Measurements from ENCODE around the gene ZNF512B. TPM values are rescaled to one million over a fixed set of nuclear protein-coding genes. Genes with fewer than 3 reads are reported as not detected.

ZNF512B gene
- total RNA-seq, 1 experiment from 2014 or later = 20.8 TPM

- Histone ChIP-seq H3K27me3 (no peaks in the 10 kb centered on the region), H3K9me3 (no peaks in the 10 kb centered on the region), H3K36me3 (peaks cover 51% of the 10 kb centered on the region), H3K4me3 (peak overlapping the region; percentile 98)
- peak; percentile 93 for DNase-seq
These were observed 11.9 kb downstream of the ZNF512B start for GRCh38 chr20:63957690-63958441.

GRCh38 chr20:63957004-63957689, 12.6 kb downstream of the ZNF512B start:
- Histone ChIP-seq H3K36me3 (peaks cover 51% of the 10 kb centered on the region), H3K9me3 (no peaks in the 10 kb centered on the region), H3K4me3 (peak overlapping the region; percentile 98), H3K27me3 (no peaks in the 10 kb centered on the region)
- peak; percentile 86 for DNase-seq

- Histone ChIP-seq H3K4me3 (peak overlapping the region; percentile 98), H3K27me3 (no peaks in the 10 kb centered on the region), H3K9me3 (no peaks in the 10 kb centered on the region), H3K36me3 (peaks cover 48% of the 10 kb centered on the region)
- DNase-seq = no peak
These were observed 13.1 kb downstream of the ZNF512B start for GRCh38 chr20:63956664-63957003.

- H3K4me3 ChIP-seq = peak within 1 kb of the TSS; percentile 98
- DNase-seq = peak; percentile 93
- H3K27me3 ChIP-seq = no peaks in the 10 kb centered on the region
- H3K9me3 ChIP-seq = no peaks in the 10 kb centered on the region
- peaks cover 42% of the 10 kb centered on the region for H3K36me3 ChIP-seq
These were observed 13.7 kb downstream of the ZNF512B start, which contains the start of gene UCKL1 for GRCh38 chr20:63955827-63956663. Gene UCKL1, minus strand, starts transcription at chr20:63956416. Its CDS starts 44 bp downstream, at chr20:63956372.

GRCh38 chr20:63955281-63955826, 14.4 kb downstream of the ZNF512B start:
- Histone ChIP-seq H3K4me3 (peak overlapping the region; percentile 98), H3K36me3 (peaks cover 46% of the 10 kb centered on the region)
- peak; percentile 58 for DNase-seq

GRCh38 chr20:63953764-63954429, 15.8 kb downstream of the ZNF512B start:
- H3K4me3 ChIP-seq = no peak overlapping the region; the same call in 1 of the 2 replicates
- no peaks in the 10 kb centered on the region for H3K27me3 ChIP-seq
- no peak for DNase-seq
- H3K36me3 ChIP-seq = peaks cover 40% of the 10 kb centered on the region
- no peaks in the 10 kb centered on the region for H3K9me3 ChIP-seq

More at GRCh38 chr20:63955281-63955826, 14.4 kb downstream of the ZNF512B start:
- Histone ChIP-seq H3K27me3 (no peaks in the 10 kb centered on the region), H3K9me3 (no peaks in the 10 kb centered on the region)

- Histone ChIP-seq H3K36me3 (peaks cover 40% of the 10 kb centered on the region), H3K27me3 (no peaks in the 10 kb centered on the region), H3K9me3 (peaks cover 3% of the 10 kb centered on the region; the same call in 1 of the 2 replicates), H3K4me3 (no peak overlapping the region)
- no peak for DNase-seq
These were observed 17.0 kb downstream of the ZNF512B start for GRCh38 chr20:63952769-63953168.

GRCh38 chr20:63952210-63952535, 17.6 kb downstream of the ZNF512B start:
- DNase-seq = no peak
- Histone ChIP-seq H3K36me3 (peaks cover 45% of the 10 kb centered on the region), H3K27me3 (no peaks in the 10 kb centered on the region), H3K4me3 (no peak overlapping the region), H3K9me3 (peaks cover 3% of the 10 kb centered on the region; the same call in 1 of the 2 replicates)

GRCh38 chr20:63951398-63952209, 18.1 kb downstream of the ZNF512B start:
- peaks cover 3% of the 10 kb centered on the region; the same call in 1 of the 2 replicates for H3K9me3 ChIP-seq
- H3K36me3 ChIP-seq = peaks cover 45% of the 10 kb centered on the region
- H3K27me3 ChIP-seq = no peaks in the 10 kb centered on the region
- no peak for DNase-seq
- no peak overlapping the region for H3K4me3 ChIP-seq

GRCh38 chr20:63950701-63951397, 18.9 kb downstream of the ZNF512B start:
- H3K36me3 ChIP-seq = peaks cover 46% of the 10 kb centered on the region
- H3K9me3 ChIP-seq = peaks cover 3% of the 10 kb centered on the region; the same call in 1 of the 2 replicates
- no peaks in the 10 kb centered on the region for H3K27me3 ChIP-seq
- no peak for DNase-seq
- H3K4me3 ChIP-seq = no peak overlapping the region

GRCh38 chr20:63947638-63948456, 21.9 kb downstream of the ZNF512B start:
- no peak overlapping the region for H3K4me3 ChIP-seq
- H3K9me3 ChIP-seq = peaks cover 3% of the 10 kb centered on the region; the same call in 1 of the 2 replicates
- DNase-seq = no peak
- H3K27me3 ChIP-seq = no peaks in the 10 kb centered on the region
- peaks cover 60% of the 10 kb centered on the region for H3K36me3 ChIP-seq

- Histone ChIP-seq H3K9me3 (peaks cover 3% of the 10 kb centered on the region; the same call in 1 of the 2 replicates), H3K36me3 (peaks cover 58% of the 10 kb centered on the region), H3K27me3 (no peaks in the 10 kb centered on the region), H3K4me3 (no peak overlapping the region)
- no peak for DNase-seq
These were observed 22.6 kb downstream of the ZNF512B start for GRCh38 chr20:63946986-63947637.

- Histone ChIP-seq H3K9me3 (peaks cover 3% of the 10 kb centered on the region; the same call in 1 of the 2 replicates), H3K4me3 (no peak overlapping the region), H3K36me3 (peaks cover 60% of the 10 kb centered on the region), H3K27me3 (no peaks in the 10 kb centered on the region)
- no peak for DNase-seq
These were observed 23.5 kb downstream of the ZNF512B start for GRCh38 chr20:63945921-63946920.

Measured in MG63 (cell line).